SU-DHL-6 (cell line): ENCODE measurements around the gene CDC42.

Experiments used
- CTCF ChIP-seq: fragments of 200-600 bp; sonication (generic); IDR thresholded peaks from one replicate; pipeline ENCODE4 v1.5.1; 2017; ENCODE audit warnings: antibody characterized with exemption, mild to moderate bottlenecking, low read length, moderate library complexity; ENCODE audit not compliant: insufficient read depth, poor library complexity, severe bottlenecking
- EZH2phosphoT487 ChIP-seq: fragments of 200-600 bp; sonication (generic), shearing (Covaris generic); conservative IDR thresholded peaks from 2 replicates; pipeline ENCODE4 v1.6.1; 2018; ENCODE audit warnings: mild to moderate bottlenecking, antibody characterized with exemption, low read length, moderate library complexity, mixed read lengths

GRCh38 chr1:22050330-22050729, 2.2 kb upstream of the CDC42 start:
- TF ChIP-seq CTCF (no peak), EZH2phosphoT487 (no peak)
